ENCODE measurements around the gene BMP7.

The BMP7 gene

DNA sequence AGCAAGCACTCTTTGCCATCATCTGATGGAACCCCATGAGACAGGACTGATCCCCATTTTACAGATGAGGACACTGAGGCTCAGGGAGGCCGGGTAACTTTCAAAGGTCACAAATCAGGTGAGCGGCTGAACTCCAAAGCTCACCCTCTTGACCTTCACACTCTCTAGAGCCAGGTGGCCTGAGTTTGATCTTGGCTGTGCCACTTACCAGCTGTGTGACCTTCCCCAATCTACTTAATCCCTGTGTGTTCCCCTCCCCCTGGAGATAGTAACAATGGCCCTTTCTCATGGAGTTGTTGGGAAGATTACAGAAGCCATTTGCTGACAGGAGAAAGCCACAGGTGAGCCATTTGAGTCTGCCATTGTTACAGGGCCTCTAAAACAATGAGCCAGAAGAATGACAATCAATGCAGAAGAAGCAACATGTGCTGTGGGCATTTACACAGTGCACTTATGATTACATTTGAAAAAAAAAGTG, 34.5 kb downstream of the BMP7 start:
- no peak for TF ChIP-seq CTCF (IDR thresholded peaks at IDR 0.05; ENCODE audit: low read depth, low read length, missing control alignments)
- no peak for DNase-seq (ENCODE audit: extremely low read depth, low read depth)
- no peak overlapping the region for H3K4me3 ChIP-seq (replicated peaks; ENCODE audit: low read depth, low read length)

- no peak overlapping the region for H3K4me3 ChIP-seq (replicated peaks; ENCODE audit: low read depth, low read length)
- no peak for DNase-seq (ENCODE audit: extremely low read depth, low read depth)
- TF ChIP-seq CTCF (IDR thresholded peaks at IDR 0.05; ENCODE audit: low read depth, low read length, missing control alignments) = no peak
Observed at GRCh38 chr20:57231161-57231560, 35.3 kb downstream of the BMP7 start.

DNA sequence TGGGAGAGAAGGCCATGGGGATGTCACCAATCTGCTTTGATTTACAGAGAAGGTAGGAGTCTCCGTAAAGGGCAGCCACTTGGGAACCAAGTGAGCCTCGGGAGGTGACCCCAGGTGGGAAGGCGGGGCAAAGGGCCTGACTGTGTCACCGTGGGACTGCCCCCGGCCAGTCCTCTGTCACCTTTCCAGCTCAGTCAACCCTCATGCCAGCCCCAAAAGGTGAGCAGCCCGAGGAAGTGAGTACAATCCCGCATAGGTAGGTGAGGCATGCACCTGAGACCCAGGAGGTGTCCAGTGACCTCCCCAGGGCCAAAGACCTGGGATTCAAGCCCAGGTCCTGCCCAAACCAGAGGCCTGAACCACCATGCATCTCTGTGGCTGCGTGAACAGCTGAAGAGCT, 36.2 kb downstream of the BMP7 start:
- no peak overlapping the region for H3K4me3 ChIP-seq (replicated peaks; ENCODE audit: low read depth, low read length)
- TF ChIP-seq CTCF (IDR thresholded peaks at IDR 0.05; ENCODE audit: low read depth, low read length, missing control alignments) = no peak
- no peak for DNase-seq (ENCODE audit: extremely low read depth, low read depth)

- DNase-seq (ENCODE audit: extremely low read depth, low read depth) = no peak
- H3K4me3 ChIP-seq (replicated peaks; ENCODE audit: low read depth, low read length) = no peak overlapping the region
- TF ChIP-seq CTCF (IDR thresholded peaks at IDR 0.05; ENCODE audit: low read depth, low read length, missing control alignments) = no peak
Observed at GRCh38 chr20:57229490-57229889, 37.0 kb downstream of the BMP7 start.

DNA sequence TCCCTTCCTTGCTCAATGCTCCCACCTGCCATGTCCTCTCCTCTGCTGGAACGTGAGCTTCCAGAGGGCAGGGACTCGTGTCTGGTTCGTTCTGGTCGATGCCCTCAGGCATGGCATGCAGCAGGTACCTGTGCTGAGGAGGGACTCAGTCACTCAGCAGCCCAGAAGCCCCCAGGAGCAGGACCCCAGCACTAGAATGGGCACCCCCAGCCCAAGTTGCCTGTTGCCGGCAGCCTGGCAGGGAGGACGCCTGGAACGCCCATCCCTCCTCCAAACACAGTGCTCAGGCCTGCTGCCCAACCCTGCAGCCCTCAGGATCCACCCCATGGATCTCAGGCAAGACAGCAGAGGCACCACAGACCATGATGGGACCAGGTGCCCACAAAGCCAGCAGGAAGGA, 40.6 kb downstream of the BMP7 start:
- no peak for DNase-seq (ENCODE audit: extremely low read depth, low read depth)
- no peak for TF ChIP-seq CTCF (IDR thresholded peaks at IDR 0.05; ENCODE audit: low read depth, low read length, missing control alignments)
- no peak overlapping the region for H3K4me3 ChIP-seq (replicated peaks; ENCODE audit: low read depth, low read length)

DNA sequence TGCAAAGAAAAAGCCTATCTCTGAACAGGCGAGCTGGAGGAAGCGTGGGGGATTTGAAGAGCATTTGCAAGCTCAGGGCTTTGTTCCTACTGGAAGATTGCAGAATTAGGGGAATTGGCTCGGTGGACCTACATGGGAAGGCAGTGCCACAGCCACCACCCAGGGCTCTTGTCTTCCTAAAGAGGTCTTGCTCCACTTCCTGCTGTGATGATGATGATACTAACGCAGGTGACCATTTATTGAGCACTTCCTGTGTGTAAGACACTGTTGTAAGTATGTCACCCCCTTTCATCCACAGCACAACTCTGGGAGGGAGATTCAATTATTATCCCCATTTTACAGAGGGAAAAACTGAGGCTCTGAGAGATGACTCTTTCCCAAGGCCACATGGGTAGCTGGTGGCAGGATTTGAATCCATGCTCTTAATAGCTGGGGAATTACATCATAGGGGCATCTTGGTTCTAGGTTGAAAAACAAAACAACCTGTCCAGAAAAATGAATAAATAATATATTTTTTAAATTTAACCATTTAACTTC, 41.2 kb downstream of the BMP7 start:
- no peak for TF ChIP-seq CTCF (IDR thresholded peaks at IDR 0.05; ENCODE audit: low read depth, low read length, missing control alignments)
- no peak overlapping the region for H3K4me3 ChIP-seq (replicated peaks; ENCODE audit: low read depth, low read length)
- DNase-seq (ENCODE audit: extremely low read depth, low read depth) = no peak

DNA sequence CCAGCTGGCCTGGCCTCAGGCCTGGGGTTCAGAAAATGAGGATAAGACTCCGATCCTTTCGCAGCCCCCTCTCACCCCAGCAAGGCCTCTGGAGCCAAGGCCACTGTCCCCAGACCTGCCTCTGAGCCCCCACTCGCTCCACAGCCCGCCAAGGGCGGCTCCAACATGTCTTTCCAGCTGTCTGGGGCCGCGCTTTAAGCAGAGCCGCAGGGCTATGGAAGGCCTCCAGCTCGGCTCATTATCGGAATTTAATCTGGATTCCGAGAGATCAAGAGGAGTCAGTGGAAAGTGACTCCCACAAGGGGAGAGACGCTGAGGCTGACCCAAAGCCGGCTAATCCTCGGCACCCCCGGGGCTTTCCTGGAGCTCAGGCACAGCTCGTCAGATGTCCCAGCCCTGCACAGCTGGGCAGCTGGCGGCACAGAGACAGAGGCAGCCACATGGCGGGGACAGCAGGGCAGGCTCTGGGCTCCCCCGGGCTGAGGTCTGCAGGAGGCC, 41.8 kb downstream of the BMP7 start:
- TF ChIP-seq CTCF (IDR thresholded peaks at IDR 0.05; ENCODE audit: low read depth, low read length, missing control alignments) = no peak
- no peak overlapping the region for H3K4me3 ChIP-seq (replicated peaks; ENCODE audit: low read depth, low read length)
- no peak for DNase-seq (ENCODE audit: extremely low read depth, low read depth)

Data from HFF-Myc (cell line).